Left hindlimb (tissue), 1 donor: ENCODE results near the gene SEMA4D.
"Not testable (repeated sequence)": the region's sequence is repeated elsewhere in the genome, so short reads cannot be mapped to it uniquely, and the experiment has no call there.

Experiments used
- DNase-seq: peaks from one replicate; pipeline ENCODE4 v3.0.0-alpha.2; 2018

The SEMA4D gene

GRCh38 chr9:89479669-89480011, 18.3 kb downstream of the SEMA4D start:
- DNase-seq = not testable (repeated sequence)

DNA sequence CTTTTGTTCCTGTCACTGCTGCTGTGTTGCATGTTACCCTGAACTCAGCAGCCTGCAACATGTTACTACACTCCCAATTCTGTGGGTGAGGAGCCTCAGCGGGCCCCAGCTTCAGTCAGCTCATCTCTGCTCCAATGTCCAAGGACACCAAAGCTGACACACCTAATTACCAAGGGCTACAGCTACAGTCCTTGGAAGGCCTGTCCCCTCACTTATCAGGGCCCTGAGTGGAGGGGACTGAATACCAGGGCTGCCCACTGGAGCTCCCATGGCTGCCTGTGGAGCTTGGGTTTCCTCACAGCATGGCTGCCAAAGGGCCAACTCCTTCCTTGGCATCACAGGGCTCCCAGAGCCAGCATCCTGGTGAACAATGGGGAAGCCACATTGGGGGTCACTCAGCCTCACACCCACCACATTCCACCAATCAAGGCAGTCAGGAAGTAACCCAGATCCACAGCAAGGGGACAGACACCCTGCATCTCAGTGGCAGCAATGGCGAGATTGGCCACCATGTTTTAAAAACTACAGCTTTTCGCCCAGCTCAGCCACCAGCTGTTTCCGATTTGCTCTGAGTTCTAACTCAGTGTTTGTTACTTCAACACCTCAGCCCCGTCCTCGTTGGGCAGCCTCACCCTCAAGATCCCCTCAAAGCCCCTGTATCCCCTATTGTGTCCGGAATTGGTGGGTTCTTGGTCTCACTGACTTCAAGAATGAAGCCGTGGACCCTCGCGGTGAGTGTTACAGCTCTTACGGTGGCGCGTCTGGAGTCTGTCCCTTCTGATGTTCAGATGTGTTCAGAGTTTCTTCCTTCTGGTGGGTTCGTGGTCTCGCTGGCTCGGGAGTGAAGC, 18.9 kb downstream of the SEMA4D start:
- no peak for DNase-seq

DNA sequence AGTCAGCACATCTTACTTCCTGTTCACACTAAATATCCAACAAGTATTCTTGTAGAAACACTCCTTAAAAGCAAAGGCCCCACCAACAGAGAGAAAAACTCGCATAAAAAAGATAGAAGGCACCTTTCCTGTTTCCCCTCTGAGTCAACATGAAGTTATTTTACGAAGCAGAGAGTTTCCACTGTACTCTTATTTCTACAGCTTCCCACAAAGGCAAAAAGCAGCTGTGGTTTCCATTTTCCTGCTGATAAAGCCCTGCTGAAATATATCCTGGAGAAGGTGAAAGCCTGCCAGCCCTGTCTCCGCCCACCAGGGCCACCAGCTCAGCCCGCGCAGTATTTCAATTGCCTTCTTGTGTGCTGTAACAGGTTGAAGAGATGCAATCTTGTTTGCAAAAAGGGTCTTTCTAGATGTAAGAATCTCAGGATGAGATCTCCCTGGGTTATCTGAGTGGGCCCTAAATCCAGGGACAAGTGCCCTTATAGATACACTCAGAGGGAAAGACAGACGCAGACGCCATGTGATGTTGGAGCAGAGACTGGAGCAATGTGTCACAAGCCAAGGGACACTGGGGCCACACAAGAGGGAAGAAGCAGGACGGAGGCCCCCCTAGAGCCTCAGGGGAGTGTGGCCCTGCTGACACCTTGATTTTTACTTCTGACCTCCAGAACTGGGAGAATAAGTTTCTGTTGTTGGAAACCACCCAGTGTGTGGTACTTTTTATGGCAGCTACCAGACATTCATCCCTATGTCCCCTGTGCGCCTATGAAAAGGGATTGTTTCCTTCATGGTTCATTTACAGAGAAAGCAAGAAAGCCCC, 19.9 kb downstream of the SEMA4D start:
- peak; percentile 48 for DNase-seq

- peak; percentile 23 for DNase-seq
Measured at GRCh38 chr9:89477384-89477783, 20.5 kb downstream of the SEMA4D start.

DNA sequence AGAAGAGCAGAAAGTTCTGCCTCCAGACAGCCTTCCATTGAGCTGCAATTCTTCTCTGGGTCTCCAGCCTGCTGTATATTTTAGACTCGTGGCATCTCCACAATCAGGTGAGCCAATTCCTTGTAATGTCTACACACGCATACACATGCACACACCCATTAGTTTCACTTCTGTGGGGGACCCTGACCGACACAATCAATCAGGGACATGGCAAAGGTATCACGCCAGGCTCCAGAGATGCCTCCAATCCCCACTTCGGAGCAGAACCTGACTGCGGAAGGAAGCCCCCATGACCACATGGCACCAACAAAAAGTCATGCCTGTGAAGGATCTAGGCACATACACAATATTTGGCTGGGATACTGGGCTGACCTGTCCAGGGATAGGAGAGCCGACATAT, 21.4 kb downstream of the SEMA4D start:
- peak; percentile 15 for DNase-seq

DNA sequence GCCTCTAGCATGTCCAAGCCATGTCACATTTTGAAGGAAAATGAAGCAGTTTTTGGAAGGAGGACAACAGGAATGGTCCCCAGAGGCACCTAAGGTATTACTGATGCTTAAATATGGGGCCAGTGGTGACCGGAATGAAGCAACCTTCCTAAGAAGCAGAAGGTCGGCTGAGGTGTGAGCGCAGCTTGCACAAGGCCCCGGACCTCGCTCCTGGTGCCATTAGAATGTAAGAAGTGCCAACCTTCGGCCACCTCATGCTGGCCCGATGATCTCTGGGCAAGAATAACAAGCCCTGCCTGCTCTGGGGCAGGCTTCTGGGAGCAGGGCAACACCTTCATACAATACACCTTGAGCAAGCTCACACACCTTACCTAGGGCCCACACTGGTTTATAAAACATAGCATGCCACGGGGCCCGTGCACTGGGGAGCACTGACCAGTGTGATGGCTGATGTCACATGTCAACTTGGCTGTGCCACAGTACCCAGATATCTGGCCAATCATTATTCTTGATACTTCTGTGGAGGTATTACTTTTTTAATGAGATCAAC, 21.9 kb downstream of the SEMA4D start:
- DNase-seq = peak; percentile 4

GRCh38 chr9:89474939-89475338, 23.0 kb downstream of the SEMA4D start:
- DNase-seq = peak; percentile 26

- DNase-seq = no peak
Measured at GRCh38 chr9:89473762-89474469, 24.0 kb downstream of the SEMA4D start.

- not testable (repeated sequence) for DNase-seq
Measured at GRCh38 chr9:89471796-89472320, 26.1 kb downstream of the SEMA4D start.

DNA sequence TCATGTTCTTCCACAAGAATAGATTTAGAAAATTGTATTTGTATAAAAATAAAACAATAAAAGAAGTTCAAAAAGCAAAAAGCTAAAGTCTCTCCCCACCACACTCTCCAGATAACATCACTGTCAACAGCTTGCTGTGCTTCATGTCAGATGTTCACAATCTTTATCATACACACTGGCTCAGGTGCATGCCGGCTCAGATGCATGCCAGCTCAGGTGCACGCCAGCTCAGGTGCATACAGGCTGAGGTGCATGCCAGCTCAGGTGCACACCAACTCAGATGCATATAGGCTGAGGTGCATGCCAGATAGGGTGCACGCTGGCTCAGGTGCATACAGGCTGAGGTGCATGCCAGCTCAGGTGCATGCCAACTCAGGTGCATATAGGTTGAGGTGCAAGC, 26.5 kb downstream of the SEMA4D start:
- no peak for DNase-seq

DNA sequence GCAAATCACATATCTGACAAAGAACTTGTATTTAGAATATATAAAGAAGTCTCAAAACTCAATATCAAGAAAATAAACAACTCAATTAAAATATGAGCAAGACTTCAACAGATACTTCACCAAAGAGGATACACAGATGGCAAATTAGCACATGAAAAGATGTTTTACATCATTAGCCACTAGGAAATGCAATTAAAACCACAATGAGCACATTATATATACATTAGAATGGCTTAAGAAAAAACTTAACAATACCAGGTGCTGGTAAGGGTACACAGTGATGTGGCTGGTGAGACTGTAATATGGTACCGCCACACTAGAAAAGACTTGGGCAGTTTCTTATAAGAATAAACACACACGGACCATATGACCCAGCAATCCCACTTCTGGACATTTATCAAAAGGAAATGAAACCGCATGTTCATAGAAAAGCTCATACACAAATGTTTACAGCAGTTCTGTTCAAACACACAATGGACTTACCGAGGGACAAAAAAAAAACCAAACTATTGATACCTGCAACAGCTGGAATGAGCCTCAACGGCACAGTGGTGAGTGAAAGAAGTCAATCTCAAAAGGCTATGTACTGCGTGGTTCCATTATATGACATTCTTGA, 27.6 kb downstream of the SEMA4D start:
- no peak for DNase-seq

GRCh38 chr9:89469003-89469402, 28.9 kb downstream of the SEMA4D start:
- DNase-seq = no peak

DNA sequence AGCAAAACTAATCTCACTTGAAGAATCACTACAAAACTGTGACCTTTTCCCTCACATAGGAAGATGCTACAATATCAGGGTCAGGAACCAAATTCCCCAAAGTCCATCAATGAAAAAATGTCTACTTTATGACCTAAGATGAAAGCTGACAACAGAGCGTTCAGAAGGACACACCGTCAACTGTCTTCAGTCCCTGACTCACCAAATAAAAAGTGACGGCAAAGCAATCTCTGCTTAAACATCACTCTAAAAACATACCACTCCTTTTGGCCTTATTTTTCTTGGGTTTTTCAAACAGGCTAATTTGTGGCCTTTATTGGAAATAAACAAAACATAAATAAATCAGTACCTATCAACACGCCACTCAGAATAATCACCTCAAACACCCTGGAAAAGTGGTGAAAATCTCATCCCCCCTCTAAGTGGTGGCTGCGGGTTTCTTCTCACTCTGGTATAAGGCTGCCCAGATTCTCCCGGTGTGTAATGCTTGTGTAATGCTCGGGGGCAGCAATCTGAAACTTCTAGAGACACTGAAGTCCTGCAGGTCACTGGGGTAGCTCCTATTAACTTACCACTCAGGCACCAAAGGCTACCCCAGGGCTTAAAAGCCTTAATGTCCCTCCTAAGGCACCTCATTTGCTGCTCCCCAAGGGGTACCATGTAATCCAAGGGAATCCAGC, 29.5 kb downstream of the SEMA4D start:
- no peak for DNase-seq

DNA sequence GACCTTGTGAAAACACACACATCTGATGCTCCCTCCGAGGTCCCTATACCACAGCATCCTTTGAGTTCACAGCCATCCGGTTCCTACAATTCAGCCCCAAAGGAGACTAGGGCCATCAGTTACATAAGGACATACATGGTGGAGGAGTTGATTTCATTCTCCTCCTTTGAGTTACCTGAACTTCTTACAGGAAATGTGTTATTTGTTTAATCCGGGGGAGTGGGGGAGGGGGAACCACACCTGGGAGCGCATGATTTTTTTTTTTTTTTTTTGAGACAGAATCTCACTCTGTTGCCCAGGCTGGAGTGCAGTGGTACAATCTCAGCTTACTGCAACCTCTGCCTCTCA, 30.7 kb downstream of the SEMA4D start:
- DNase-seq = no peak

DNA sequence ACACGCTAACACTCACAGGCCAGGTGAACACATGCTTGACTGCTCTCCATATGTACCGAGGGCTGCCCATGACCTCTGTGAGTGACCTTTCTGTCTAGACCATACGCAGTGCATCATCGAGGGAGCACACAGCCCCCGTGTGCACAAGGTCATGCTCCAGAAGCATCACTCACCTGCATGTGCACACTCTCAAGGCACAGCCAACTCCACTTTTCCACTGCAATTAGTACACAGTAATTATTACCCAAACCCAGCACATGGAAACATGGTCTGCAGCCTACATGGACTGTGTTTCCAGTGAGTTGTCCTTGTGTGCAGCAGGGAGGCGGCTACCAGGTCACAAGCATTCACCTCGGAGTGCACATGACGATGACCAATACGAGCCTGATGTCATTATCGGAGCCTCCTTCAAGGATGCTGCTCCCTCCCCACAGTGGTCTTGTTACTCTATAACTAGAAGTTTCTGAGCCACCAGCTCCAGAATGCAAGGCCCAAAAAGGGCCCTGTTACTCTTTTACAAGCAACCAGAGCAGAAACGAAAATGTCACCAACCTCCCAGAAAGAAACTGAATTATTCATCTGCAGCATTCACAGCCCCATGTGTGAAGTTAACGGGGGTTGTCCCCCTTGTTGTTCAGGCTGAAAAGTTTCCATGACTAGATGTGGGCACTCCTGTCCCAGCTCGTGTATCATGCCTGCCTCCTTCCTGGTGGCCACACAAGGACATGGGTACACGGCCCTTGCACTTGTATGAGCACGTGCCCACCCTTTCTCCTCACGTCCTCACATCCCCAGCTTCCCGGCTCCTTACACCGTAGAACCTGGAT, 31.2 kb downstream of the SEMA4D start:
- peak; percentile 14 for DNase-seq

DNA sequence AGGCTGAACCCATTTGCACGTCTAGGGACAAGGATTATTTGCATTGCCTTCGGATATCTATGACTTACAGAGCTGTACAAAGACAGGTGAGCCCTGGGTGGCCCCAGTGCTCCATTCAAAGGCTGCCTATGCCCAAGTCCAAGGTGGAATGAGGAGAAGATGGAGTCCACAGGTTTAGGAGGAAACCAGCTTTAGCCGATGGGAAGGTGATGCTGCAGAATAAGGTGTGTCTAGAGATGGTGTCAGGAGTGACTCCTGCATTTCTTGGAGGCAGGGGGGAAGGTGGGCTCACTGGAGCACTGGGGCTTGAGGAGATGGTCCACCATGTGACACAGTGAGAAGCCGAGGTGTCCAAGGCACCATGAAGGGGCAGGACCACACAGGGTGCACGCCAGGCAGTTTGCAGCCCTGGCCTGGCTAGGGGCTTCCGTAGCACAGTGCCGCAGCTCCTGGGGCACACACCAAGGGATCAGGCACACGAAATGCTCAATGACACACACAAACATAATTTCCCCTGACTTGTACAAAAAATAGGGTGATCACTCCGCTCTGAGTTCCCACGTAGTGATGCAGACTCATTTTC, 32.1 kb downstream of the SEMA4D start:
- peak; percentile 12 for DNase-seq

DNA sequence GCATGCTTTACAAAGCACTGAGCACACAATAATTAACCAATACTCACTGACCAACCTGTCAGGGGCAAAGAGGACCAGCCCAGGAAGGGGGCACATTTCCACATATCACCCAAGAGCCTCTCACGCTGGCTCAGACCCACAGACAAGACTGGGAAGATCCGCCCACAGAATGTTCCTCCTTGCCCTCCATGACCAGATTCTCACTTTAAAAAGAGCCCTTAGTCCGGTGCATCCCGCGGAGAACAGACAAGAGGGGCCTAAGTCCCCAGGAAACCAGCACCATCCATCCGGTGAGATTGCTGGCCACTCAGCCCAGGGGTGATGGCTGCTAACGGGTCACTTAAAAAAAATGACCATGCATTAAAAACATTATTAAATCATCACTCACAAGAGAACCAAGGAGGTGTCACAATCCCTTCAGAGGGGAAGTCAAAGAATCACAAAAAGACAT, 32.9 kb downstream of the SEMA4D start:
- DNase-seq = peak; percentile 8

- DNase-seq = no peak
Measured at GRCh38 chr9:89464300-89464901, 33.5 kb downstream of the SEMA4D start.

- no peak for DNase-seq
Measured at GRCh38 chr9:89462817-89463683, 34.9 kb downstream of the SEMA4D start.
